Measurements from ENCODE around the gene MT1A.

Gene MT1A

GRCh38 chr16:56681939-56682702 lies 43.7 kb downstream of the MT1A start, which contains the start of gene MT1X:
Gene MT1X, plus strand, starts transcription at chr16:56682470. Its CDS starts 71 bp downstream, at chr16:56682541.
- H3K9ac ChIP-seq (ENCODE audit: low read length in 2 of 2): peak within 1 kb of the TSS; percentile 93 to 94
- H3K36me3 ChIP-seq (ENCODE audit: control insufficient read depth in 2 of 2, insufficient read depth in 2 of 2, low read length in 2 of 2): no peaks in the 10 kb centered on the region
- peak within 1 kb of the TSS; percentile 77 for H3K27ac ChIP-seq (ENCODE audit: low read length)

GRCh38 chr16:56682703-56683397 lies 44.4 kb downstream of the MT1A start:
- H3K27ac ChIP-seq (ENCODE audit: low read length): peak overlapping the region; percentile 77

More at GRCh38 chr16:56681939-56682702, 43.7 kb downstream of the MT1A start, which contains the start of gene MT1X:
- H3K4me1 ChIP-seq (ENCODE audit: control insufficient read depth, insufficient read depth, low read length): peaks cover 30% of the 10 kb centered on the region
- no peaks in the 10 kb centered on the region for H3K27me3 ChIP-seq (ENCODE audit: control insufficient read depth in 1 of 2, insufficient read depth in 2 of 2, low read length in 2 of 2)
- H3K9me3 ChIP-seq (ENCODE audit: control insufficient read depth in 2 of 2, low read length in 2 of 2): peaks cover 0 to 4% of the 10 kb centered on the region in 2 donors
- H3K4me3 ChIP-seq (ENCODE audit: low read length in 2 of 2): peak within 1 kb of the TSS; percentile 89 to 91

GRCh38 chr16:56683424-56684172 lies 45.1 kb downstream of the MT1A start:
- Histone ChIP-seq H3K27me3 (ENCODE audit: control insufficient read depth in 1 of 2, insufficient read depth in 2 of 2, low read length in 2 of 2) (no peaks in the 10 kb centered on the region), H3K9me3 (ENCODE audit: control insufficient read depth in 2 of 2, low read length in 2 of 2) (peaks cover 2 to 4% of the 10 kb centered on the region in 2 donors), H3K4me3 (ENCODE audit: low read length in 2 of 2) (peak overlapping the region; percentile 89 to 91), H3K9ac (ENCODE audit: low read length in 2 of 2) (peak overlapping the region; percentile 93 to 94), H3K4me1 (ENCODE audit: control insufficient read depth, insufficient read depth, low read length) (peaks cover 30% of the 10 kb centered on the region), H3K36me3 (ENCODE audit: control insufficient read depth in 2 of 2, insufficient read depth in 2 of 2, low read length in 2 of 2) (no peaks in the 10 kb centered on the region), H3K27ac (ENCODE audit: low read length) (peak overlapping the region; percentile 77)

More at GRCh38 chr16:56682703-56683397, 44.4 kb downstream of the MT1A start:
- H3K27me3 ChIP-seq (ENCODE audit: control insufficient read depth in 1 of 2, insufficient read depth in 2 of 2, low read length in 2 of 2): no peaks in the 10 kb centered on the region
- H3K36me3 ChIP-seq (ENCODE audit: control insufficient read depth in 2 of 2, insufficient read depth in 2 of 2, low read length in 2 of 2): no peaks in the 10 kb centered on the region
- H3K4me1 ChIP-seq (ENCODE audit: control insufficient read depth, insufficient read depth, low read length): peaks cover 30% of the 10 kb centered on the region
- H3K9ac ChIP-seq (ENCODE audit: low read length in 2 of 2): peak overlapping the region; percentile 93 to 94
- H3K9me3 ChIP-seq (ENCODE audit: control insufficient read depth in 2 of 2, low read length in 2 of 2): peaks cover 2 to 4% of the 10 kb centered on the region in 2 donors
- peak overlapping the region; percentile 89 to 91 for H3K4me3 ChIP-seq (ENCODE audit: low read length in 2 of 2)

GRCh38 chr16:56684256-56684925 lies 45.9 kb downstream of the MT1A start:
- no peaks in the 10 kb centered on the region for H3K27me3 ChIP-seq (ENCODE audit: control insufficient read depth in 1 of 2, insufficient read depth in 2 of 2, low read length in 2 of 2)
- H3K36me3 ChIP-seq (ENCODE audit: control insufficient read depth in 2 of 2, insufficient read depth in 2 of 2, low read length in 2 of 2): no peaks in the 10 kb centered on the region
- H3K9ac ChIP-seq (ENCODE audit: low read length in 2 of 2): no peak overlapping the region
- H3K27ac ChIP-seq (ENCODE audit: low read length): peak overlapping the region; percentile 53
- H3K4me3 ChIP-seq (ENCODE audit: low read length in 2 of 2): peak overlapping the region in 1 of 2 donors; percentile 29
- H3K4me1 ChIP-seq (ENCODE audit: control insufficient read depth, insufficient read depth, low read length): peaks cover 30% of the 10 kb centered on the region
- H3K9me3 ChIP-seq (ENCODE audit: control insufficient read depth in 2 of 2, low read length in 2 of 2): peaks cover 2 to 4% of the 10 kb centered on the region in 2 donors

- peak overlapping the region in 1 of 2 donors; percentile 36 for H3K9ac ChIP-seq (ENCODE audit: low read length in 2 of 2)
- H3K4me3 ChIP-seq (ENCODE audit: low read length in 2 of 2): peak overlapping the region in 1 of 2 donors; percentile 29
- peaks cover 30% of the 10 kb centered on the region for H3K4me1 ChIP-seq (ENCODE audit: control insufficient read depth, insufficient read depth, low read length)
- no peaks in the 10 kb centered on the region for H3K27me3 ChIP-seq (ENCODE audit: control insufficient read depth in 1 of 2, insufficient read depth in 2 of 2, low read length in 2 of 2)
- no peaks in the 10 kb centered on the region for H3K36me3 ChIP-seq (ENCODE audit: control insufficient read depth in 2 of 2, insufficient read depth in 2 of 2, low read length in 2 of 2)
- peaks cover 2 to 4% of the 10 kb centered on the region in 2 donors for H3K9me3 ChIP-seq (ENCODE audit: control insufficient read depth in 2 of 2, low read length in 2 of 2)
- H3K27ac ChIP-seq (ENCODE audit: low read length): peak overlapping the region; percentile 53
Observed at GRCh38 chr16:56684926-56685590, 46.6 kb downstream of the MT1A start.

- Histone ChIP-seq H3K4me1 (ENCODE audit: control insufficient read depth, insufficient read depth, low read length) (peaks cover 28% of the 10 kb centered on the region), H3K36me3 (ENCODE audit: control insufficient read depth in 2 of 2, insufficient read depth in 2 of 2, low read length in 2 of 2) (no peaks in the 10 kb centered on the region), H3K4me3 (ENCODE audit: low read length in 2 of 2) (no peak overlapping the region), H3K27me3 (ENCODE audit: control insufficient read depth in 1 of 2, insufficient read depth in 2 of 2, low read length in 2 of 2) (no peaks in the 10 kb centered on the region), H3K27ac (ENCODE audit: low read length) (no peak overlapping the region), H3K9ac (ENCODE audit: low read length in 2 of 2) (no peak overlapping the region), H3K9me3 (ENCODE audit: control insufficient read depth in 2 of 2, low read length in 2 of 2) (peaks cover 2 to 4% of the 10 kb centered on the region in 2 donors)
Observed at GRCh38 chr16:56686758-56687157, 48.3 kb downstream of the MT1A start.

GRCh38 chr16:56688762-56689161 lies 50.3 kb downstream of the MT1A start:
- Histone ChIP-seq H3K36me3 (ENCODE audit: control insufficient read depth in 2 of 2, insufficient read depth in 2 of 2, low read length in 2 of 2) (no peaks in the 10 kb centered on the region), H3K4me3 (ENCODE audit: low read length in 2 of 2) (no peak overlapping the region), H3K27me3 (ENCODE audit: control insufficient read depth in 1 of 2, insufficient read depth in 2 of 2, low read length in 2 of 2) (no peaks in the 10 kb centered on the region), H3K9me3 (ENCODE audit: control insufficient read depth in 2 of 2, low read length in 2 of 2) (peaks cover 2 to 4% of the 10 kb centered on the region in 2 donors), H3K27ac (ENCODE audit: low read length) (no peak overlapping the region), H3K9ac (ENCODE audit: low read length in 2 of 2) (no peak overlapping the region), H3K4me1 (ENCODE audit: control insufficient read depth, insufficient read depth, low read length) (peaks cover 12% of the 10 kb centered on the region)

GRCh38 chr16:56689171-56689570 lies 50.7 kb downstream of the MT1A start:
- H3K9me3 ChIP-seq (ENCODE audit: control insufficient read depth in 2 of 2, low read length in 2 of 2): peaks cover 2 to 4% of the 10 kb centered on the region in 2 donors
- H3K27ac ChIP-seq (ENCODE audit: low read length): no peak overlapping the region
- H3K4me1 ChIP-seq (ENCODE audit: control insufficient read depth, insufficient read depth, low read length): peaks cover 9% of the 10 kb centered on the region
- no peaks in the 10 kb centered on the region for H3K27me3 ChIP-seq (ENCODE audit: control insufficient read depth in 1 of 2, insufficient read depth in 2 of 2, low read length in 2 of 2)
- no peaks in the 10 kb centered on the region for H3K36me3 ChIP-seq (ENCODE audit: control insufficient read depth in 2 of 2, insufficient read depth in 2 of 2, low read length in 2 of 2)
- no peak overlapping the region for H3K4me3 ChIP-seq (ENCODE audit: low read length in 2 of 2)
- no peak overlapping the region for H3K9ac ChIP-seq (ENCODE audit: low read length in 2 of 2)

Data from stomach smooth muscle (tissue), 2 donors.